Stomach (tissue), 4 donors: ENCODE results near the gene ACOX2.

ENCODE experiments used
- POLR2A ChIP-seq, 4 donors: fragments of 450-650 bp; IDR thresholded peaks; one replicate each; pipeline ENCODE4 v1.6.1; 2016; ENCODE audit warnings: antibody characterized with exemption in 4 of 4, control low read depth in 2 of 4, mild to moderate bottlenecking in 1 of 4, moderate library complexity in 1 of 4
- POLR2AphosphoS5 ChIP-seq, 3 donors: sonication (generic); formaldehyde crosslinking; IDR thresholded peaks; one replicate each; pipeline ENCODE4 v1.6.1; 2016; ENCODE audit warnings: antibody characterized with exemption in 3 of 3
- TF ChIP-seq, protein P1 (sequence below), 7 experiments: fragments of 450-650 bp in 4 of 7; fragments of 200-600 bp in 3 of 7; sonication (generic) in 3 of 7; IDR thresholded peaks; one replicate each; pipeline ENCODE4 v1.5.1; 2016 to 2019; ENCODE audit warnings: antibody characterized with exemption in 7 of 7, control low read depth in 2 of 7, mild to moderate bottlenecking in 1 of 7

DNA sequence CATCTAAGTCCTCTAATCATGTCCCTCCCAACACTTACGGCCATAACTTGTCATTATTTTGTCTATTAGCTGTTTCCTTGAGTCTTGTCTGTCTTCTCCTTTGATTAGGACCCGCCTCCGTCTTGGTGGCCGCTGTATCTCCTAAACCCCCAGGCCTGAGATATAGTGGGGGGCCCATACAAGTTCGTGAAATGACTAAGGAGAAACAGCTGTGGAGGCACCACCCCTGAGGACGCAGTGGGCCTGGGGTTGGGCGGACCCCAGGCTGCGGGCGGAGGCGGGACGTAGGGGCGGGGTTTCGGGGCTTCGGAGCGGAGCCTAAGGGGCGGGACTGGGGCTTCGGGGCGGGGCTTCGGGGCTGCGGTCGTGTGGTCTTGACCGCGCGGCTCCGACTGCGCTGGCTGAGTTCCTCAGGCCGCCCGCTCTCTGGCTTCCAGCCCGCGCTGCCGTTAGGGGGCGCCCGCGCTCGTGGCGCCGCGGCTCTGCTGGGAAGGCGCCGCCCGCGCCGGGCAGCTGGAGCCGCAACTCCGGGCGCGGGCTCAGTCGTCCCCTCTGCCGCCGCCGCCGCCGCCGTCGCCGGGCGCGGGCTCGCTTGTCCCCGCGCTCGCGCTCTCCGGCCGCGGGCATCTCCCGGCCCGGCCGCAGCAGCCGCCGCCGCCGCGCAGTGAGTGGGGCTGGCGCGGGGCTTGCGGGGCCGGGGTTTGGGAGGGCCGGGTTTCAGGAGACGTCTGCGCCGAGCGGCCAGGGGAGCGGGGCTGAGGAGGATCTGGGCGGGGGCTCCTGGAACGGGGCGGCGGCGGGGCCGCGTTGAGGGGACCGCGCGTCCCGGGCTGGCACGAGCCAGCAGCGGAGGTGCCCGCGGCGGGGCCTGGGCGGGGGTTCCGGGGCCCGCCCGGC is 45.2 kb downstream of the ACOX2 start, which contains the start of gene KCTD6:
- TF ChIP-seq POLR2A (IDR thresholded peaks at IDR 0.05) (no peak), POLR2AphosphoS5 (IDR thresholded peaks at IDR 0.05) (peak in 1 of 3 donors; percentile 39)
- TF ChIP-seq, protein P1, sequence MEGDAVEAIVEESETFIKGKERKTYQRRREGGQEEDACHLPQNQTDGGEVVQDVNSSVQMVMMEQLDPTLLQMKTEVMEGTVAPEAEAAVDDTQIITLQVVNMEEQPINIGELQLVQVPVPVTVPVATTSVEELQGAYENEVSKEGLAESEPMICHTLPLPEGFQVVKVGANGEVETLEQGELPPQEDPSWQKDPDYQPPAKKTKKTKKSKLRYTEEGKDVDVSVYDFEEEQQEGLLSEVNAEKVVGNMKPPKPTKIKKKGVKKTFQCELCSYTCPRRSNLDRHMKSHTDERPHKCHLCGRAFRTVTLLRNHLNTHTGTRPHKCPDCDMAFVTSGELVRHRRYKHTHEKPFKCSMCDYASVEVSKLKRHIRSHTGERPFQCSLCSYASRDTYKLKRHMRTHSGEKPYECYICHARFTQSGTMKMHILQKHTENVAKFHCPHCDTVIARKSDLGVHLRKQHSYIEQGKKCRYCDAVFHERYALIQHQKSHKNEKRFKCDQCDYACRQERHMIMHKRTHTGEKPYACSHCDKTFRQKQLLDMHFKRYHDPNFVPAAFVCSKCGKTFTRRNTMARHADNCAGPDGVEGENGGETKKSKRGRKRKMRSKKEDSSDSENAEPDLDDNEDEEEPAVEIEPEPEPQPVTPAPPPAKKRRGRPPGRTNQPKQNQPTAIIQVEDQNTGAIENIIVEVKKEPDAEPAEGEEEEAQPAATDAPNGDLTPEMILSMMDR (IDR thresholded peaks at IDR 0.05), result peak in 5 of 7 experiments; percentile 12 to 88 (median 56)
